ENCODE data around the gene NXN.
"Not testable (repeated sequence)": the region's sequence is repeated elsewhere in the genome, so short reads cannot be mapped to it uniquely, and the experiment has no call there.

The NXN gene

DNA sequence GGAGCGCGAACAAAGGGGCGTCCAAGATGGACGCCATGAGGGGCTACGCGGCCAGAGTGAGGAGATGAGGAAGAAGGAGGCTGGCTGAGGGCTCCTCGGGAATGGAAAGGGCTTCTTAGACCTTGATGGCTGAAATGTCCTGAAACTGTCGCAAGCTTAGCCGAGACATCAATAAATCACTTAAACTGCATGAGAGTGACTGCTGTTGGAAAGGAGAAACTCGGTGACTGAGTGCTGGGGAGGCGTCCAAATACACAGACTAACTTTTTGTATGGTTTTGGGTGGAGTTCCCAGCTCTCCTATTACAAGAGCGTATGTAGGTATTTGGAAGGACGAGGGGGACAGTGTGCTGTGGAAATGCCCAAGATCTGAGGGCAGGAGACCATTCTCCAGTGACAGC lies 226.2 kb downstream of the NXN start:
- no peak for DNase-seq (ENCODE audit: low spot score)
- TF ChIP-seq, protein P1, sequence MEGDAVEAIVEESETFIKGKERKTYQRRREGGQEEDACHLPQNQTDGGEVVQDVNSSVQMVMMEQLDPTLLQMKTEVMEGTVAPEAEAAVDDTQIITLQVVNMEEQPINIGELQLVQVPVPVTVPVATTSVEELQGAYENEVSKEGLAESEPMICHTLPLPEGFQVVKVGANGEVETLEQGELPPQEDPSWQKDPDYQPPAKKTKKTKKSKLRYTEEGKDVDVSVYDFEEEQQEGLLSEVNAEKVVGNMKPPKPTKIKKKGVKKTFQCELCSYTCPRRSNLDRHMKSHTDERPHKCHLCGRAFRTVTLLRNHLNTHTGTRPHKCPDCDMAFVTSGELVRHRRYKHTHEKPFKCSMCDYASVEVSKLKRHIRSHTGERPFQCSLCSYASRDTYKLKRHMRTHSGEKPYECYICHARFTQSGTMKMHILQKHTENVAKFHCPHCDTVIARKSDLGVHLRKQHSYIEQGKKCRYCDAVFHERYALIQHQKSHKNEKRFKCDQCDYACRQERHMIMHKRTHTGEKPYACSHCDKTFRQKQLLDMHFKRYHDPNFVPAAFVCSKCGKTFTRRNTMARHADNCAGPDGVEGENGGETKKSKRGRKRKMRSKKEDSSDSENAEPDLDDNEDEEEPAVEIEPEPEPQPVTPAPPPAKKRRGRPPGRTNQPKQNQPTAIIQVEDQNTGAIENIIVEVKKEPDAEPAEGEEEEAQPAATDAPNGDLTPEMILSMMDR (IDR thresholded peaks at IDR 0.05; ENCODE audit: extremely low read depth, missing control alignments): no peak

DNA sequence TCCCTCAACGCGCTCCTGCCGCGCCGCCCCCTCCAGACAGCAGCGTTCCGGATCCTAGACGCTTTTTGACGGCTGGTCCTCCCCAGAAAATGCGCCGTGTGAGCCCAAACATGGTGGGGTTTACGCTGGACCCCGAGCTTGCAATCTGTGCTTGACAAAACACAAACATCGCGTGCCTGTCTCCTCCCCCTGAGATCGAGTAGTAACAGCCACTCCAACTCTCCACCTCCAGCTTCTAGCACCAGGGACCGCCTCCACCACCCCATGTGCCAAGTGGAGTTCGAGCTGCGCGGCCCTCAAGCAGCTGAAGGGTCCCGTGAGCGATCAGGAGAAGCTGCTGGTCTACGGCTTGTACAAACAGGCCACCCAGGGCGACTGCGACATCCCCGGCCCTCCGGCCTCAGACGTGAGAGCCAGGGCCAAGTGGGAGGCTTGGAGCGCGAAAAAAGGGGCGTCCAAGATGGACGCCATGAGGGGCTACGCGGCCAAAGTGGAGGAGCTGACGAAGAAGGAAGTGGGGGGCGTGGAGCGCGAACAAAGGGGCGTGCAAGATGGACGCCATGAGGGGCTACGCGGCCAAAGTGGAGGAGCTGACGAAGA lies 226.9 kb downstream of the NXN start:
- no peak for DNase-seq (ENCODE audit: low spot score)
- TF ChIP-seq, protein P1 (IDR thresholded peaks at IDR 0.05; ENCODE audit: extremely low read depth, missing control alignments): no peak

DNA sequence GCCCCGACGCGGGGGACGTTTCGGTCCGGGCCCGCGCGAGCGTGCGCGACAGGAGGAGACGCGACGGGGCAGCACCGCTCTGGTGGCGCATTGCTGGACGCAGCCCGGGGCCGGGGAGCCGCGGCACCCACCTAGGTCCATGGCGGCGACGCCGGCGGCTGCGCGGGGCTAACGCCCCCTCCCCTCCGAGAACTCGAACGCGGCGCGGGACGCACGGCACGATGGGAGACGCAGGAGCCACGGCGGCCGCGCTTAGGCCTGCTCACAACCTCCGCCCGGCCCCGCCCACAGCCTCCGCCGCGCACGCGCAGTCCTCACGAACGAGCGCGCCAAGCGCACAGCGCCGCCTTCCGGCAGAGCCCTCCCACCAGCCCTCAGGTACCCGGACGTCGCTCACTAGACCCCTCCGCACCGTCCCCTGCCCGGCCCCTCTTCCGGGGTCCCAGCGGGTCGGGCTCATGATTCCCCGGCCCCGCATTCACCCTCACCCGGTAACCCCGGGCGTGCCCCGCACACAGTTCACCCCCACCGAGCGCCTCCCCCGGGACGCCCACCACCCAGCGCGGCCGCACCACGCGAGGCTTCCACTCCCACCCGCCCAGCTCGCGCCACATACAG lies 227.5 kb downstream of the NXN start, which contains the start of gene GEMIN4:
GEMIN4 (minus strand) TSS at position 263 of the 618 bp plus-strand sequence; CDS start at position 141, 122 bp downstream.
- DNase-seq (ENCODE audit: low spot score): peak; percentile 99

DNA sequence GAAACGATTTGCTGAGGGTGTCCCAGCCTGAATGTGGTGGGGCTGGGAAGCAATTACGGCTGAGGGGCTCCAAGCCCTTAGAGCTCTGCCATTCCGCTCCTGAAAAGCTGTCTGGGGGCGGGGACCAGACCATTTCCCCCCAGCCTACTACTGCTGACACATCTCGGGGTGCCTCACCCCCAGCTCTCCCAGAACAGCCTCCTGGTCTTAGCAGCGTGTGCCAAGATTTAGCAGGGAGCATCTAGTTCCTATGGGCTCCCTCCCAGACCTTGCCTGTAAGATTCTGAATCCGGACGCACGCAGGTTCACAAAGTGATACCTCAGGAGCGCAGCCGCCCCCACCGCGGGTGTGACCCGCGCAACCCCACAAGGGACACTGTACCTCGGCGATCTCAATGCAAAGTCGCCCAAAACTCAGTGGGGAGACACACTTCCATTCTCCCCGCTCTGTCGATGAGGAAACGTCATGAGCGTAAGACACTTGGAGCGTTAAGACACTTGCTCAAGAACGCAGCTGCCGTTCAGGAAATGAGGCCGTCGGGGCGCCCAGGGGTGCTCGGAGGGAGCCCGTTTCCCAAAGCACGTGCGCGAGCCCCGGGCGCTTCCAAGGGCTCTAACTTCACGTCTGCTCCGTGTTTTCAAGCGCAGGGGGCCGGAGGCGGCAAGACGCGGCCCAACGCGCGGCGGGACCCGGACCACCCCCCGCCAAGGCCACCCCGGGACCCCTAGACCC lies 228.1 kb downstream of the NXN start:
- TF ChIP-seq, protein P1 (IDR thresholded peaks at IDR 0.05; ENCODE audit: extremely low read depth, missing control alignments): no peak
- DNase-seq (ENCODE audit: low spot score): peak; percentile 62

More for the DNA sequence above, 227.5 kb downstream of the NXN start, which contains the start of gene GEMIN4:
- TF ChIP-seq, protein P1 (IDR thresholded peaks at IDR 0.05; ENCODE audit: extremely low read depth, missing control alignments): peak; percentile 91

DNA sequence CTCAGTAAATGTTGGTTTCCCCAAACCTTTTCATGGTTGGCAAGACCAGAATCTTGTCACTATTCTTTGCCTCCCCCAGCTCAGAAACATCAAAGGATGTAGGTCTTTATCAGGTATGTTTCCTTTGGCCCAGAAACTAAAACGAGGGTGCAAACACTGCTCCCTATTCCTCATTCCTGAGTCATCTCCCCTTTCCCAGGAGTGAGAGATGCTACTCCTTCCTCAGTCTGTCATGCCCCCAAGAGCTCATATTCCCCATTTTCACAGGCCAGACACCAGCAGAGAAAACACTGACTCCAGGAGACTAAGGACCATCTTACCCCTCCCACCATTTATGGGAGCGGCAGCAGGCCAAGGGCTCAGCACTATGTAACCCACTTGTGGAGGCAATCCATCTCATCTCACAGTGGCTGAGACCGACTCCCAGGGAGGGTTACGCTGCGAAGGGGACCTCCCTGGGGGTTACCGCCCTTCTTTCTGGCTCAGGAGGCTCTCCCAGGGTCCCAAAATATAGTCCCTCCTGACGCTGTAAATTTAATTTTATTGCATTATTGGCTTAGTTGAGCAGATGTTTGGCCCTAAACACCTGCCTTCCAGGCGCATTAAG lies 229.0 kb downstream of the NXN start:
- no peak for DNase-seq (ENCODE audit: low spot score)
- TF ChIP-seq, protein P1 (IDR thresholded peaks at IDR 0.05; ENCODE audit: extremely low read depth, missing control alignments): no peak

DNA sequence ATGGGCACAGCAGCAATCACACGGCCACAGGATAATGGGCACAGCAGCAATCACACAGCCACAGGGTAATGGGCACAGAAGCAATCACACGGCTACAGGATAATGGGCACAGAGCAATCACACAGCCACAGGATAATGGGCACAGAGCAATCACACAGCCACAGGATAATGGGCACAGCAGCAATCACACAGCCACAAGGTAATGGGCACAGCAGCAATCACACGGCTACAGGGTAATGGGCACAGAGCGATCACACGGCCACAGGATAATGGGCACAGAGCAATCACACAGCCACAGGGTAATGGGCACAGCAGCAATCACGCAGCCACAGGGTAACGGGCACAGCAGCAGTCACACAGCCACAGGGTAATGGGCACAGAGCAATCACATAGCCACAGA lies 230.2 kb downstream of the NXN start:
- not testable (repeated sequence) for DNase-seq (ENCODE audit: low spot score)

Measured in GM20000 (cell line).